ENCODE results near the gene LGALS9B. TPM values are rescaled to one million over a fixed set of nuclear protein-coding genes. Genes with fewer than 3 reads are reported as not detected.
"Not testable (repeated sequence)": the region's sequence is repeated elsewhere in the genome, so short reads cannot be mapped to it uniquely, and the experiment has no call there.

Gene LGALS9B
- total RNA-seq = not detected

- DNase-seq (ENCODE audit: low spot score in 2 of 2); H3K4me1 ChIP-seq; H3K36me3 ChIP-seq; H3K27ac ChIP-seq; H3K9me3 ChIP-seq; H3K27me3 ChIP-seq; H3K4me3 ChIP-seq: not testable (repeated sequence)
- WGBS = no CpG with 5 or more reads among the region's 4 CpGs
These were observed at the start of gene LGALS9B for GRCh38 chr17:20467447-20467846. TSS of gene LGALS9B (minus strand) at chr17:20467539. CDS start at chr17:20467470, 69 bp downstream.

GRCh38 chr17:20516986-20517385 lies 49.6 kb upstream of the LGALS9B start:
- H3K4me3 ChIP-seq; H3K4me1 ChIP-seq; H3K27me3 ChIP-seq; H3K27ac ChIP-seq; DNase-seq (ENCODE audit: low spot score in 2 of 2); H3K36me3 ChIP-seq; H3K9me3 ChIP-seq: not testable (repeated sequence)
- 90% methylated on average over 2 of the region's 17 CpGs for WGBS

GRCh38 chr17:20515099-20515498 lies 47.8 kb upstream of the LGALS9B start:
- not testable (repeated sequence) for DNase-seq (ENCODE audit: low spot score in 2 of 2); H3K4me1 ChIP-seq

GRCh38 chr17:20513539-20513938 lies 46.2 kb upstream of the LGALS9B start:
- WGBS = no CpG with 5 or more reads among the region's 9 CpGs
- not testable (repeated sequence) for H3K4me3 ChIP-seq; H3K36me3 ChIP-seq; H3K27me3 ChIP-seq; H3K9me3 ChIP-seq; H3K4me1 ChIP-seq; DNase-seq (ENCODE audit: low spot score in 2 of 2); H3K27ac ChIP-seq

More at GRCh38 chr17:20515099-20515498, 47.8 kb upstream of the LGALS9B start:
- not testable (repeated sequence) for H3K27me3 ChIP-seq, H3K36me3 ChIP-seq, H3K27ac ChIP-seq, H3K9me3 ChIP-seq, H3K4me3 ChIP-seq
- 88% methylated on average over 9 of the region's 10 CpGs for WGBS

- not testable (repeated sequence) for H3K9me3 ChIP-seq; H3K4me1 ChIP-seq; H3K4me3 ChIP-seq; H3K27me3 ChIP-seq; H3K27ac ChIP-seq; DNase-seq (ENCODE audit: low spot score in 2 of 2); H3K36me3 ChIP-seq
- no CpG with 5 or more reads among the region's 18 CpGs for WGBS
These were observed 45.0 kb upstream of the LGALS9B start for GRCh38 chr17:20512378-20512777.

- not testable (repeated sequence) for DNase-seq (ENCODE audit: low spot score in 2 of 2); H3K27me3 ChIP-seq; H3K27ac ChIP-seq; H3K36me3 ChIP-seq; H3K4me3 ChIP-seq; H3K4me1 ChIP-seq; H3K9me3 ChIP-seq
- no CpG with 5 or more reads among the region's 8 CpGs for WGBS
These were observed 44.4 kb upstream of the LGALS9B start for GRCh38 chr17:20511778-20512177.

GRCh38 chr17:20505333-20505732 lies 38.0 kb upstream of the LGALS9B start:
- WGBS = no CpG with 5 or more reads among the region's 16 CpGs
- H3K4me3 ChIP-seq; H3K9me3 ChIP-seq; DNase-seq (ENCODE audit: low spot score in 2 of 2); H3K36me3 ChIP-seq; H3K27me3 ChIP-seq; H3K27ac ChIP-seq; H3K4me1 ChIP-seq: not testable (repeated sequence)

GRCh38 chr17:20504388-20505066 lies 37.2 kb upstream of the LGALS9B start:
- not testable (repeated sequence) for H3K27me3 ChIP-seq; H3K36me3 ChIP-seq; DNase-seq (ENCODE audit: low spot score in 2 of 2); H3K4me1 ChIP-seq; H3K9me3 ChIP-seq; H3K4me3 ChIP-seq; H3K27ac ChIP-seq
- WGBS = no CpG with 5 or more reads among the region's 11 CpGs

- not testable (repeated sequence) for H3K36me3 ChIP-seq; H3K27me3 ChIP-seq; DNase-seq (ENCODE audit: low spot score in 2 of 2); H3K4me3 ChIP-seq; H3K27ac ChIP-seq; H3K4me1 ChIP-seq; H3K9me3 ChIP-seq
- 60% methylated on average over 1 of the region's 11 CpGs for WGBS
These were observed 34.6 kb upstream of the LGALS9B start for GRCh38 chr17:20501896-20502295.

- 69% methylated on average over 4 of the region's 4 CpGs for WGBS
- not testable (repeated sequence) for H3K9me3 ChIP-seq; H3K36me3 ChIP-seq; H3K4me1 ChIP-seq; H3K27ac ChIP-seq; H3K4me3 ChIP-seq; DNase-seq (ENCODE audit: low spot score in 2 of 2); H3K27me3 ChIP-seq
These were observed 33.0 kb upstream of the LGALS9B start for GRCh38 chr17:20500346-20500745.

GRCh38 chr17:20495420-20495819 lies 28.1 kb upstream of the LGALS9B start:
- not testable (repeated sequence) for H3K9me3 ChIP-seq; H3K36me3 ChIP-seq; DNase-seq (ENCODE audit: low spot score in 2 of 2); H3K4me1 ChIP-seq; H3K27ac ChIP-seq; H3K27me3 ChIP-seq; H3K4me3 ChIP-seq
- 80% methylated on average over 1 of the region's 5 CpGs for WGBS

GRCh38 chr17:20494735-20495134 lies 27.4 kb upstream of the LGALS9B start:
- no CpG with 5 or more reads among the region's 9 CpGs for WGBS
- not testable (repeated sequence) for DNase-seq (ENCODE audit: low spot score in 2 of 2); H3K4me1 ChIP-seq; H3K36me3 ChIP-seq; H3K27me3 ChIP-seq; H3K9me3 ChIP-seq; H3K27ac ChIP-seq; H3K4me3 ChIP-seq

- DNase-seq (ENCODE audit: low spot score in 2 of 2); H3K27ac ChIP-seq; H3K36me3 ChIP-seq; H3K27me3 ChIP-seq; H3K9me3 ChIP-seq; H3K4me1 ChIP-seq; H3K4me3 ChIP-seq: not testable (repeated sequence)
- no CpG with 5 or more reads among the region's 9 CpGs for WGBS
These were observed 26.8 kb upstream of the LGALS9B start for GRCh38 chr17:20494147-20494546.

- DNase-seq (ENCODE audit: low spot score in 2 of 2); H3K27ac ChIP-seq; H3K4me1 ChIP-seq; H3K9me3 ChIP-seq; H3K36me3 ChIP-seq; H3K4me3 ChIP-seq; H3K27me3 ChIP-seq: not testable (repeated sequence)
- WGBS = 100% methylated on average over 1 of the region's 8 CpGs
These were observed 25.6 kb upstream of the LGALS9B start for GRCh38 chr17:20492971-20493370.

- not testable (repeated sequence) for H3K4me1 ChIP-seq; H3K27ac ChIP-seq; H3K9me3 ChIP-seq; H3K4me3 ChIP-seq; DNase-seq (ENCODE audit: low spot score in 2 of 2); H3K36me3 ChIP-seq; H3K27me3 ChIP-seq
- 56% methylated on average over 2 of the region's 6 CpGs for WGBS
These were observed 24.8 kb upstream of the LGALS9B start for GRCh38 chr17:20492099-20492498.
